Tibial nerve (tissue), 4 donors: ENCODE results near the gene TSPAN2. TPM values are rescaled to one million over a fixed set of nuclear protein-coding genes. Genes with fewer than 3 reads are reported as not detected.

Experiments
- DNase-seq, 2 donors: peaks; one replicate each; pipeline ENCODE4 v3.0.0-alpha.2; 2019; ENCODE audit warnings: low spot score in 2 of 2
- H3K27ac ChIP-seq, 4 donors: fragments of 200-600 bp; sonication (generic) in 3 of 4; one replicate each; pipeline ENCODE4 v1.5.1; 2017 to 2019; ENCODE audit warnings: mild to moderate bottlenecking in 1 of 4
- H3K27me3 ChIP-seq, 2 donors: fragments of 200-600 bp; sonication (generic) in 1 of 2; one replicate each; pipeline versions ENCODE4 v1.5.1 to v1.6.0; 2017 to 2019
- H3K36me3 ChIP-seq, 3 donors: fragments of 200-600 bp; sonication (generic); one replicate each; pipeline ENCODE4 v1.5.1; 2018 to 2019
- H3K4me1 ChIP-seq, 4 donors: fragments of 200-600 bp; sonication (generic) in 3 of 4; one replicate each; pipeline ENCODE4 v1.5.1; 2017 to 2019
- H3K4me3 ChIP-seq, 4 donors: fragments of 200-600 bp; sonication (generic) in 3 of 4; one replicate each; pipeline ENCODE4 v1.5.1; 2017 to 2019; ENCODE audit warnings: mild to moderate bottlenecking in 1 of 4, moderate library complexity in 1 of 4
- H3K9me3 ChIP-seq, 4 donors: fragments of 200-600 bp; sonication (generic) in 3 of 4; one replicate each; pipeline ENCODE4 v1.5.1; 2017 to 2019
- EP300 ChIP-seq, 2 donors: sonication (generic); formaldehyde crosslinking; IDR thresholded peaks; one replicate each; pipeline ENCODE4 v1.6.1; 2017; ENCODE audit warnings: antibody characterized with exemption in 2 of 2, mild to moderate bottlenecking in 1 of 2
- POLR2A ChIP-seq, 2 donors: fragments of 450-650 bp; IDR thresholded peaks; one replicate each; pipeline ENCODE4 v1.6.1; 2017; ENCODE audit warnings: antibody characterized with exemption in 2 of 2, mild to moderate bottlenecking in 2 of 2, moderate library complexity in 2 of 2
- WGBS, 2 donors: methylation state at CpG; one replicate each; pipeline ENCODE4 v1.1.5; 2018; 5-methylcytosine and 5-hydroxymethylcytosine counted together
- total RNA-seq, 4 donors: library from RNA; depleted of rRNA; stranded (reverse); fragments of >200 nt; gene quantifications; one replicate each; pipeline ENCODE4 v1.1.0, GENCODE V29; 2016
- TF ChIP-seq, protein P1 (sequence below), 5 experiments: fragments of 200-600 bp in 3 of 5; fragments of 450-650 bp in 2 of 5; sonication (generic) in 3 of 5; IDR thresholded peaks; one replicate each; pipeline ENCODE4 v1.5.1; 2016 to 2019; ENCODE audit warnings: antibody characterized with exemption in 5 of 5, mild to moderate bottlenecking in 3 of 5, moderate library complexity in 2 of 5

The TSPAN2 gene
- total RNA-seq, 4 donors from 2014 or later = 0.84 to 7.1 (median 3.2) TPM

DNA sequence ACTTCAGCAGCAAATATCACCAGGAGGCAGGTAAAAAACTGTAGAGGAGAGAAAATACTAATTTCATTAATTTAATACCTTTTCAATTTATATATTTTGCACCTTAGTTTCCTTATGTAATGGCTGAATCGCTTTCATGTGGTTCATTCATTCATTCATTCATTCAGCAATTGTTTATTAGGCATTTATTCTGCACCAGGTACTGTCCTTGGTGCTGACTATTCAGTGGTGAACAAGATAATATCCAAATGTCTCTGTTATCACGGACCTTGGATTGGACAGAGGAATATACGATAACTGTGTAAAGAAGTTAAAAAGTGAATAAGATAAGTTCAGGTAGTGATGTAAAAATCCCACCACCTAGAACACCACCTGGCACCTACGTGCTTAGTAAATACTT lies 28.8 kb downstream of the TSPAN2 start:
- 64 to 74% methylated on average over 4 of the region's 4 CpGs for WGBS, 2 donors
- Histone ChIP-seq H3K4me1 (peaks cover 0 to 10% (median 0%) of the 10 kb centered on the region in 4 donors), H3K9me3 (no peaks in the 10 kb centered on the region), H3K27ac (no peak overlapping the region), H3K36me3 (no peaks in the 10 kb centered on the region), H3K4me3 (no peak overlapping the region), H3K27me3 (no peaks in the 10 kb centered on the region)
- no peak for DNase-seq
- TF ChIP-seq, protein P1, sequence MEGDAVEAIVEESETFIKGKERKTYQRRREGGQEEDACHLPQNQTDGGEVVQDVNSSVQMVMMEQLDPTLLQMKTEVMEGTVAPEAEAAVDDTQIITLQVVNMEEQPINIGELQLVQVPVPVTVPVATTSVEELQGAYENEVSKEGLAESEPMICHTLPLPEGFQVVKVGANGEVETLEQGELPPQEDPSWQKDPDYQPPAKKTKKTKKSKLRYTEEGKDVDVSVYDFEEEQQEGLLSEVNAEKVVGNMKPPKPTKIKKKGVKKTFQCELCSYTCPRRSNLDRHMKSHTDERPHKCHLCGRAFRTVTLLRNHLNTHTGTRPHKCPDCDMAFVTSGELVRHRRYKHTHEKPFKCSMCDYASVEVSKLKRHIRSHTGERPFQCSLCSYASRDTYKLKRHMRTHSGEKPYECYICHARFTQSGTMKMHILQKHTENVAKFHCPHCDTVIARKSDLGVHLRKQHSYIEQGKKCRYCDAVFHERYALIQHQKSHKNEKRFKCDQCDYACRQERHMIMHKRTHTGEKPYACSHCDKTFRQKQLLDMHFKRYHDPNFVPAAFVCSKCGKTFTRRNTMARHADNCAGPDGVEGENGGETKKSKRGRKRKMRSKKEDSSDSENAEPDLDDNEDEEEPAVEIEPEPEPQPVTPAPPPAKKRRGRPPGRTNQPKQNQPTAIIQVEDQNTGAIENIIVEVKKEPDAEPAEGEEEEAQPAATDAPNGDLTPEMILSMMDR (IDR thresholded peaks at IDR 0.05) = no peak
- TF ChIP-seq EP300 (IDR thresholded peaks at IDR 0.05) (no peak), POLR2A (IDR thresholded peaks at IDR 0.05) (no peak)

DNA sequence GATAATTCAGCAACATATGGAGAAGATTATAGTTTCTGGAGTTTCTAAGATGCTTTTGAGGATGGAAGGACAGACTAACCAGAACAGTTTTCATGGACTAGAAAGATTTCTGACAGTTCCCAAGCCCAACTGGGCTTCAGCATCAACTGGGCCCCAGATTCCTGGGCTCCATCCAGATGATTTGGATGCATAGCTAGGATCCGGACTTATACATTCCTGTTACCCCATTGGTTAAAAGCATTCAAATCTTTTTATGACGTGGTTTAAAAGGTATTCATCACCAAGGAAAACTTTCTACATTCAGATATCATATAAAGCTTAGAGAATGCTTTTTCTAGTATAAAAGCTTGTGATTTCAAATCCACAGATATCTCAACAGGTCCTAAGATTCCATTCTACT lies 30.0 kb downstream of the TSPAN2 start:
- TF ChIP-seq, protein P1 (IDR thresholded peaks at IDR 0.05) = no peak
- TF ChIP-seq POLR2A (IDR thresholded peaks at IDR 0.05) (no peak), EP300 (IDR thresholded peaks at IDR 0.05) (no peak)
- Histone ChIP-seq H3K27ac (no peak overlapping the region), H3K9me3 (no peaks in the 10 kb centered on the region), H3K4me3 (no peak overlapping the region), H3K27me3 (no peaks in the 10 kb centered on the region), H3K4me1 (peaks cover 0 to 11% (median 0%) of the 10 kb centered on the region in 4 donors), H3K36me3 (no peaks in the 10 kb centered on the region)
- no peak for DNase-seq
- WGBS, 2 donors = 40 to 43% methylated on average over 2 of the region's 2 CpGs

DNA sequence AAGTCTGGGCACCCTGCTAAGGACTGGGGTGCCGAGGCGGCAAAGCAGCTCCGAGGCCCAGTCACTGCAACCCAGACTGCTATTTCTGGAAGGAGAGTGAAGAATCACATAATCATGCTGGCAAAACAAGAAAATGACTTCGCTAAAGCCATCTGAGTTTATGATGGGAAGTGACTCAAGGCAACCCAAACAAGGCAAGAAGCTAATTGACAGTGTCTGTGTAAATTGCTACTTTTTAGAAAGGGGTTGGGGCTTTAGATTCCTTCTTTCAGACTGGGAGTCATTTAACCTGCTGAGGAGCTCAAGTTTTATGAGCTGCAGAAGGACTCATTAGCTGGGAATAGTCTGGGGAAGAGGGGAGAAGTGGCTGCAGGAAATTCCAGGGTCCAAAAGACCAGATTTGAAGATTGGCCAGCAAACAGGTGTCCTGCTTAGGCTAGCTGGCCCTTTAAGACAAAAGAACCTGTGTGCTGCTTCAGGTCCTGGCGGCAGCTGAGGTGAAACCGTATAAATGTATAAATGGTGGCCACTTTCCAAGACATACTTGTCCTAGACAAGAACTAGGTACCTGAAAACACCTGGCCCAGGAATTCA lies 31.5 kb downstream of the TSPAN2 start:
- H3K27ac ChIP-seq = no peak overlapping the region

DNA sequence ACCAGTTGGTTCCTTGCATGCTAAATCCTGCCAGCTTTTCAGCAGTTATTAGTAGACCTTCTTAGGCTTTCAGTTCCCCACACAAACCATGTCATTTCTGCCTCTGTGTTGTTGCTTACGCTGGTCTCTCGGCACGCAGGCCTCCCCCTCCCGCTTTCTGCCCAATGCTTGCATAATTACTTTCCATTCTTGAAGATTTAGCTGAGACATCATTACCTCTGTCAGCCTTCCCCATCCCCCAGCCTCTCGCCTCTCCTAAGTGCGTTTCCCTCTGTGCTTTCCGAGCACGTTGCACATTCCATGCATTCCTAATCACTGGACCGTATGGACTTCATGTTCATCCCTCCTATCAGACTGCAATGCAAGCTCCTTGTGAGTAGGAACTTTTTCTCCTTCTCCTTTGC lies 32.9 kb downstream of the TSPAN2 start:
- Histone ChIP-seq H3K27me3 (no peaks in the 10 kb centered on the region), H3K27ac (no peak overlapping the region), H3K36me3 (no peaks in the 10 kb centered on the region), H3K4me3 (no peak overlapping the region), H3K9me3 (no peaks in the 10 kb centered on the region), H3K4me1 (peaks cover 0 to 11% (median 0%) of the 10 kb centered on the region in 4 donors)
- WGBS, 2 donors = 18 to 38% methylated on average over 9 of the region's 9 CpGs
- TF ChIP-seq EP300 (IDR thresholded peaks at IDR 0.05) = no peak
- TF ChIP-seq POLR2A (IDR thresholded peaks at IDR 0.05) = no peak
- TF ChIP-seq, protein P1 (IDR thresholded peaks at IDR 0.05) = no peak
- DNase-seq = no peak

More for the DNA sequence above, 31.5 kb downstream of the TSPAN2 start:
- TF ChIP-seq EP300 (IDR thresholded peaks at IDR 0.05) (no peak), POLR2A (IDR thresholded peaks at IDR 0.05) (no peak)
- TF ChIP-seq, protein P1 (IDR thresholded peaks at IDR 0.05) = no peak
- H3K9me3 ChIP-seq = no peaks in the 10 kb centered on the region
- 80 to 81% methylated on average over 6 of the region's 6 CpGs for WGBS, 2 donors
- H3K27me3 ChIP-seq = no peaks in the 10 kb centered on the region
- peaks cover 0 to 11% (median 0%) of the 10 kb centered on the region in 4 donors for H3K4me1 ChIP-seq
- H3K4me3 ChIP-seq = no peak overlapping the region
- no peaks in the 10 kb centered on the region for H3K36me3 ChIP-seq
- no peak for DNase-seq

DNA sequence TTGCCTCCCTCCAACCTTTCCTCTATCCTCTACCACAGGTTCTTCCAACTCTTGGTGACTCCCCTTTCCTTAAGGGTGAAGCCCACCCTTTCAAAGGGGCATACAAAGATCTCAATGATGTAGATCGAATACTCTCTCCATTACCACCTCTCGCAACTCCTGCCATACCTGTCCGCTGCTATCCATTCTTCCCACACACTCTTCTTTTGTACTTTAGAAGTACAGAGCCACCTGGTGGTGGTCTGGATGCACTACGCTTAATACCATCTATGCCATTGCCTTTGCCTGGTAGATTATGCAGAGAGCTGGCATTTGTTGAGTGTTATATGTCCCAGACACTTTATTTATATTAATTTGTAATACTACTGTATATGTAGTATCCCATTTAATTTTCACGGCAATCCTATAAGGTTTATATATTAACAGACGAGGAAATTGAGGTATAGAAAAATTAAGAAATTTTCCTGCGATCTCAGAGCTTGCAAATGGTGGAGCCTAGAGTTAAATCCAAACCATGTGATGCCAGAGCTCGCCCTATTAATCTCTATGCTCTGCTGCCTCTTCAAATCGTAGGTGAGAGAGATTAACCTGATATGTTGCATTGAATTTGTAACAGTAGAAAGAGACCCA lies 36.7 kb downstream of the TSPAN2 start:
- WGBS, 2 donors = 51 to 57% methylated on average over 9 of the region's 9 CpGs
- no peaks in the 10 kb centered on the region for H3K27me3 ChIP-seq
- peaks cover 0 to 11% (median 0%) of the 10 kb centered on the region in 4 donors for H3K4me1 ChIP-seq
- TF ChIP-seq, protein P1 (IDR thresholded peaks at IDR 0.05) = peak; percentile 37 to 70 (median 63)
- no peak for TF ChIP-seq POLR2A (IDR thresholded peaks at IDR 0.05)
- H3K36me3 ChIP-seq = no peaks in the 10 kb centered on the region
- no peak overlapping the region for H3K27ac ChIP-seq
- H3K9me3 ChIP-seq = no peaks in the 10 kb centered on the region
- DNase-seq = peak in 1 of 2 donors; percentile 55
- no peak overlapping the region for H3K4me3 ChIP-seq
